OCI-M2 (cell line): Measurements from ENCODE around the gene E4F1.

ENCODE experiments used
- DNase-seq: peaks from one replicate; lab custom pipeline; 2025; ENCODE audit not compliant: unreplicated experiment; lab: John Stamatoyannopoulos, UW

E4F1 gene

DNA sequence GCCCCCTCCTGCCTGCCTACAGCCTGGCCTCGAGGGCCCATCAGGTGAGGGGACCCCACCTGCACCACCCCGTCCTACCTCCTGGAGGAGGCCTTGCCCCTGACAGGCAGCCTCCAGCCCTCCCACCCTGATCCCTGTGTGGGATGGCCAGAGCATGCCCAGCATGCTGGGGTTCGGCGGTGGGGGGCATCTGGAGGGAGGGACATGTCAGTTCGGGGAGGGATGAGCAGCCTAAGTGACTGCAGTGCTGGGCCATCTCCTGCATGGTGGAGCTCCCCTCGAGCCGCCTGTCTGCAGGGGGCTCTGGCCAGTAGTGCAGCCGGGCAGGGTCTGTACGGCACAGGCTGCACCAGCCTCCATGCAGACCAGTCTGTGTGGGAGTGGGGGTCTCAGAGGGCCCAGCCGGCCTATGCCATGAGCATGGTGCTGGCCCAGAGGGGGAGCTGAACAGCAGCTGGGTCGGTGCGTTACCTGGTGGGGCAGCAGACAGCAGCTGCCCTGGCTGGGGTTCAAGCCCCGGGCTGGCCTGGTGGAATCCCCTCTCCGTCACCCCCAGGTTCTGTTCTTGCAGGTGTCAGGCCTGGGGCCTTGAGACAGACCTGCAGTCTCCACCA, 48.6 kb downstream of the E4F1 start:
- no peak for DNase-seq

DNA sequence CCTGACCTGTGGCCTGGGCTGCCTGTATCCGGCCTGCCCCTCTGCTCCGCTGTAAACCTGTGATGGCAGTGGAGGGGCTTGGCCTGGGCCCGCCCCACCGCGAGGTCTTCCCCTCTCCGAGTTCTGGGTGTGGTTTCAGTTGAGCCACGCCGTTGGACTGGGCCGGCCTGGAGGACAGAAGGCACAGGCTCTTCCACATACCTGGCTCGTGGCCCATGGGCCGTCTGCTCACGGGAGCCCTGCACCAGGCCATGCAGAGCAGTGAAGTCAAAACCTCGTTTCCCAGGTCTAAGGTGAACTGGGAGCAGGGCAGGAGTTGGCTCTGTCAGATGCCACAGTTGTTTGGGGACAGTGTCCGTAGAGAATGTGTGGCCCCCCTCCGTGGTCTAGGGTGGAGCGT, 50.1 kb downstream of the E4F1 start:
- no peak for DNase-seq

DNA sequence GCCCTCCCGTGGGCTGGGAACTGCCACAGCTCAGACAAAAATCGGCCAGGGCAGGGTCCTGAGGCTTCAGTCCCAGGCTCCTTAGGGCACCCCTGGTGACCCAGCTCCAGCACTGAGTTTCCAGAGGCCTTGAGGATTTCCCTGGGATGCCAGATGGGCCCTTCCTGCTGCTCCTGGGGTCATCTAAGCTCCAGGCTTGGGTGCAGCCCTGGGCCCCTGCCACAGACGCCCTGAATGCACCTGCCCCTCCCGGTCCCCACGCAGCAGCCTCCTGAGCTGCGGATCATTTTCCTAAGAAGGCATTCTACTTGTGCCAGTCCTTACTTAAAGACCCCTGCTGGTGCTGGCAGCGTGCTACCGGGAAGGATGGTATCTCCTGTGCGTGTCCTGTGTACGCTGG, 50.5 kb downstream of the E4F1 start:
- DNase-seq: no peak

DNA sequence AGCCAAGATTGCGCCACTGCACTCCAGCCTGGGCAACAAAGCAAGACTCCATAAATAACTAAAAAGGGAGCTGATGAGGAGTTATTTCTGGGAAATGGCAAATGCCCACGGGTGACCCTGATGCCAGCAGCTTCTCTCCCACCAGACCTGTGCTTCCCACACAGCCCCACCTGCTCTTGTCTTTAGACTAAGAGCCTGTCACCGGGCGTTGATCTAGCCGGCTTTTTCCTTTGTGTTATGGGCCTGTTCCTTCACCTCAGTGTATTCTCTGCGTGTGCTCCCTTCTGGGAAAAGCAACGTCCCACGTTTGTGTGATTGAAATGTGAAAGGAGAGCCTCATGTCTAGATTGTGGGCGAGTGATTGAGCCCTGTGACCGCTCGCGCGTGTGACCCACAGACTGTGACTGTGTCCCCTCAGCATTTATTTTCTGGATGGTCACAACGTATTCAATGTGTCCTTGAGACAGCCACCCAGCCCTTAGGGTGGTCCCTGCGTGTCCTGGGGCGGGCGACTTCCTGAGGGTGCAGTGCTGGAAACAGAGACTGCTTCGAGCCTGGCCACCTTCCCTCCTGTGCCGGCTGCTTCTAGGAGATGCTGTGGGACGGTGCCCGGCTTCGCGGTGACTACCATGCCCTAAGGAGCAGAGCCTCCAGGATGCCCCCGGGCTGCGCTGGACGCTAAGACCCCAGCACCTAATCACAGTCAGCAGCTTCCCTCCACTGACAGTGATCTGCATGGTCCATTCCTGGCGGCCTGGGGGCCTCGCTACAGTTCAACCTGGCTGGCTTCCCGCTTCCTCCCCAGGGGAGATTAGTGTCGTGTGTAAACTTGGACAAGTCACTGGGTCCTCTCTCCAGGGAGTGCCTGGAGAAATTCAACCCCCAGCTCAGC, 52.3 kb downstream of the E4F1 start:
- DNase-seq: no peak

DNA sequence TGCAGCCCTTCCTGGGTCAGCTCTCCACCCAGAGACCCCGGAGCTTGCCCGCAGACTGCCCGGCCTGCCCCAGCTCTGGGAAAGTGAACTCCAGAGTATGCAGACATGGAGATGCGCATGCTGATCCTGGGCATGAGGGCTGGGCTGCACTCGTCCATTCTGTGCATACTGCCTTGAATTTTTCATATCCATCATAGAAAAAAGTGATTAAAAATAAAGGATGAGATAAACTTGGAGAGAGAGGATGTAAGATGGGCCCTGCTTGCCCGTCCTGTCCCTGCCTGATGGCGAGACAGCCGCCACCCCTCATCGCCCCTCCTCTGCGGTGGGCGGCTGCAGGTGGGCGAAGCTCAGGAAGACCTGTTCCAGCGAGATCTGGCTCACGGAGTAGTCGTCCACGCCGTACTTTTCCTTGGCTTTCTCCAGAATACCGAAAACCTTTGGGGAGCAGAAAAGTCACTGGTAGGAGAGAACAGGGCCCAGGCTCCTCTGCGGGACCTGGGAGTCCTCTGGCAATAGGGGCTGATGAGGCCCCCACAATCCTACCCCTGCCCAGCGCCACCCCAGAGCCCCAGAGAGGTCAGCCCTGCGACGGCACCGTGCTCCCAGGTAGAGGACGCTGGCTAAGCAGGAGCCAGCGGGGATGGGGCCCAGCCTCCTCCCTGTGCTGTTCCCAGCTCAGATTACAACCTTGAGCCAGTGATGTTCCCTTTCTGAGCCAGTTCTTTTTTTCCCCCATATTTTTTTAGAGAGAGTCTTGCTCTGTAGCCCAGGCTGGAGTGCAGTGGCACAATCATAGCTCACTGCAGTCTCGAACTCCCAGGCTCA, 53.2 kb downstream of the E4F1 start:
- no peak for DNase-seq

DNA sequence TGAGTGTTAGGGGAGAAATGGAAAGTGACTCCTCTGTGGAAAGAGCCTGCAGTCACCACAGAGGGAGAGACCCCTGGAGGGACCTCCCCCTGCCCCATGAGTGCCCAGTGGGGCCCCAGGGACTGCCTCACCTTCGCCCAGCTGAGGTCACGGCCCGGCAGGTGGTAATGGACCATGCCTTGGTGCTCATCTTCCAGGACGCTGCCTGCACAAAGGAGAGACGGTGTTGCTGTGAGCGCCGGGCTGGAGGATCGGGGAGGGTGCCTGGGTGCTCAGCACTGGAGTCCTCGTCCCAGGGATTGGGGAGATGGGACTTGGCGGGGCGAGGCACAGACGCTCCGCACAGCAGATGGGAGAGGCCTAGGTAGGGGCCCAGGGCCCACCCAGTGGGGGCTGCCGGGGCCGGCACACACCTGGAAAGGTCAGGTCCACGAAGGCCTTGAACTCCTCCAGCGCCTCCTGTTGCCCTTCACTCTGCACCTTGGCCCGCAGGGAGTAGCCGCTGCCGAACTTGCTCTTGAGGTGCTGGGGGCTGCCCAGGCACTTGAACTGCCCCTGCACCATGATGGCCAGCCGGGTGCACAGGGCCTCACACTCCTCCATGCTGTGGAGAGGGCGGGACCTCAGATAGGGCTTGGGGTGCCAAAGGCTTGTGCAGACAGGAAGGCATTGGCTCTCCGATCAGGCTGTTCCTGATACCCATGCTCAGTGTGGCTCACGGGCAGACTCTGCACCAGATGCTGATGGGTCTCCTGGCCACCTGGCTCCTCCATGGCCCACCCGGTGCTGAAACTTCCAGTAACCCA, 54.3 kb downstream of the E4F1 start:
- no peak for DNase-seq

DNA sequence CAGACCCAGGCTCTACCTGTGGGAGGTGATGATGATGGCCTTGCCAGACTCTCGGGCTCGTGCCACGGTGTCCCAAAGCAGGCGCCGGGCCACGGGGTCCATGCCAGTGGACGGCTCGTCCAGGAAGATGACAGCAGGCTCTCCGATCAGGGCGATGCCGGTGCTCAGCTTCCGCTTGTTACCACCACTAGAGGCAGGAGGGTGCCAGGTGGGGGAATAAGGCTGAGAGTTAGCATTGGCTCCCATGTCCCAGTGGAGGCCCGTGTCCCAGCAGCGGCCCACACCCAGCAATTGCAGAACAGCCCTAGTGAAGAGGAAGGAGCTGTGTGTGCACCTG, 54.8 kb downstream of the E4F1 start:
- no peak for DNase-seq

DNA sequence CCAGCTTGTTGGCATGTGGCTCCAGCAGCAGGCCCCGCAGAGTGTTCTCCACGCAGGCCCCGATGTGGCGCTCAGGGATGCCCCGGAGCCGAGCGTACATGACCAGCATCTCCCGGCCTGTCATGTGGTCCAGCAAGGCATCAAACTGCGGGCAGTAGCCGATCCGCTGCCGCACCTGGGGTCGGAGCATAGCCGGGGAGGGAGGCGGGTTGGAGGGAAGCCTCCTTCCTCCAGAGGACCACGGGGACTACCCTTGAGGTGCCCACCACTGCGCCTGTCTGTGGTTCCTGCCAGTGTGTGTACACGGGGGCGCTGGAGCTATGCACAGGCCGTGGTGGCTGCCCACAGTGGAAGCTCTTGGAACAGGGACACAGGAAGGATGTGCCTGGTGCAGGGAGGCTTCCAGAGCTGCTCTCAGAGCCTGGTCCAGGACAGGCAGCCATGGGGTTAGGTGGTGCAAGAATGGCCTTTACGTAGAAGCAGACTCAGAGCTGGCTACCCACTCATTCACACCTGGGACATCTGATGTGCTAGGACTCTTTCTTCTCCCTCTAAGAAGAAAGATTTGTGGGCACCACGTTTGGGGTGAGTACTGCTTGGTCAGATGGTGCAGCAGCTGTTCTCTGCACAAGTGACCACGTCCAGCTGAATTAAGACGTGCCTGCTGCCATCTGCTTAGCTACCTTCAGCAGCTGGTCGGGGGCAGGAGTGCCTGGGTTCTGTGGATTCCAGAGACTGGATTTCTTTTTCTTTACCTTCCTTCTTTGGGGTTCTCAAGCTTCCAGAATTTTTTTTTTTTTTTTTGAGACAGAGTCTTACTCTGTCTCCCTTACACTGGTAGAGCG, 55.8 kb downstream of the E4F1 start:
- DNase-seq: no peak

DNA sequence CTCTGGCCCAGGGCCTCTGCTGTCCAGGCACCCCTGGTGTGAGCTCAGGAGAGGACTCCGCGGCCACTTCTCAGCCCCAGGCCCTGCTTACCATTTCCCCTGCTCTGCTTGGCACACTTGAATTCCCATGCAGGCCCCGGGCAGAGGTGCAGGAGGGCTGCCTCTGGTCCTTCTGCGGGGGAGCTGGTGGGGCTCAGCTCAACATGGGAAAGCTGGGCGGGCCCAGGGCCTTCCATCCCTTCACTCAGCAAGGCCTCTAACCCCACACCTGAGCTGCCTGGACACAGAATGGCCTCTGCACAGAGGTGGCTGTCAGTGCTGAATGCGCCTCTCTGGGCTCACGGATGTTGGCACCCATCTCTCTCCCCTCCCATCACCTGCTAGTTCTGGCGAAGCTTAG, 57.1 kb downstream of the E4F1 start:
- DNase-seq: no peak

DNA sequence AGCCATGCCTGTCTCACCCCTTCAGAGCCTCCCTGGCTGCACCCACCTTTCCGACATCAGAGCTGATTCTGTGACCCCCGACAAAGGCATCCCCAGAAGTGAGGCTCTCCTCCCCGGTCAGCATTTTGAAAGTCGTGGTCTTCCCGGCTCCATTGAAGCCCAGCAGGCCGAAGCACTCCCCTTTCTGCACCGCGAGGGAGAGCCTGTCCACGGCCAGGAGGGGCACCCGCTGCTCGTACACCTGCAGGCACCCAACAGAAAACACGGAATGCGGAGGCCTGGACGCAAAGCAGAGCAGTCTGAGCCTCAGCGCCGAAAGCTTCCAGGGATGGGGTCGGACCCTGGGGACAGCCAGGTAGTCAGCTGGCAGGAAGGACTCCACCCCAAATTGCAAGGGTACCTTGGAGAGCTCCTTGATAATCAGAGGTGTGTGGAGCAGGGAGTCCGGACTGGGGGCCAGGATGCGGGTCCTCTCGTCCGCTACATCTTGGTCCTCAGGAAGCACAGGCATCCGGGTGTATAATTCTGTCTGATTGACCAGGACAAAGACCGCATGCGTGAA, 57.7 kb downstream of the E4F1 start:
- no peak for DNase-seq

DNA sequence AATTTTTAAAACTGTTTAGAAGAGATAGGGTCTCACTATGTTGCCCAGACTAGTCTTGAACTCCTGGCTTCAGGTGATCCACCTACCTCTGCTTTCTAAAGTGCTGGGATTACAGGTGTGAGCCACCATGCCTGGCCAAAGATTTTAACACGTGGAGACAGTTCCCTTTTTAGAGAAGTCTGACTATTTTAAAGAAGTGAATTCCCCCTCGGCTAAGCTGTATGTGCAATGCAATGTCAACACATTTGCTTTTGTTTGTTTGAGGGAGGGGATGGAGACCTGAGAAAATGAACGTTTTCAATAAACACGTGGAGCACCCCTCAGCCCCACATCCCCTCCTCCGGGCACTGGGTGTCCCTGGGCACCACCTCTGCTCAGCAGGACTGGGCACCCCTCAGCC, 58.9 kb downstream of the E4F1 start:
- no peak for DNase-seq

DNA sequence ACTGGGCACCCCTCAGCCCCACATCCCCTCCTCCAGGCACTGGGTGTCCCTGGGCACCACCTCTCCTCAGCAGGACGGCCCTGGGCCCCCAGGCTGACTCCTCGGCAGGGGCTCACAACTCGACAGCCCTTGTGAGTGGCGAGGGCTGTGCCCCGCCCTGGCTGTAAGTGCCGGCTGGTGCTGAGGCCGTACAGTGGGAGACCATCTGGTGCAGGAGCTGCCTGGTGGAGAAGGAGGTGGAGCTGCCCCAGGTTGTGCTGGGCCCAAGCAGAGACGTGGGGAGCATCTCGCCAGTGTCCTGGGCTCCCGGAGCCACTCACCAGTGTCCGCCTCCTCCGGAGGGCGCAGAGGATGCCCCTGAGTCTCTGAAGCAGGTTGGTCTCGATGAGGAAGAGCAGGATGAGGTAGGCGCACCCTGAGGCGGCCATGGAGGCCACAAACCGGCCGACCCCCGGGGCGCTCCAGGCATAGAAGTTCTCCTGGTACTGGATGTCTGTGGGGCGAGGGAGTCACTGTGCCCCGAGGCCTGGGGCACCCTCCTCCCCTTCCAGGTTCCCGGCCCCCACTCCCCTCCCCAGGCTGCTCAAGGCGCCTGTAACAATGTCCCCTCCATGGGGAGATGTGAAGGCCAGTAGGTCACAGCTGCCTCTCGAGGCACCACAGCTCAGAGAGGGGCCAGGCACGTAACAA, 59.6 kb downstream of the E4F1 start:
- no peak for DNase-seq

DNA sequence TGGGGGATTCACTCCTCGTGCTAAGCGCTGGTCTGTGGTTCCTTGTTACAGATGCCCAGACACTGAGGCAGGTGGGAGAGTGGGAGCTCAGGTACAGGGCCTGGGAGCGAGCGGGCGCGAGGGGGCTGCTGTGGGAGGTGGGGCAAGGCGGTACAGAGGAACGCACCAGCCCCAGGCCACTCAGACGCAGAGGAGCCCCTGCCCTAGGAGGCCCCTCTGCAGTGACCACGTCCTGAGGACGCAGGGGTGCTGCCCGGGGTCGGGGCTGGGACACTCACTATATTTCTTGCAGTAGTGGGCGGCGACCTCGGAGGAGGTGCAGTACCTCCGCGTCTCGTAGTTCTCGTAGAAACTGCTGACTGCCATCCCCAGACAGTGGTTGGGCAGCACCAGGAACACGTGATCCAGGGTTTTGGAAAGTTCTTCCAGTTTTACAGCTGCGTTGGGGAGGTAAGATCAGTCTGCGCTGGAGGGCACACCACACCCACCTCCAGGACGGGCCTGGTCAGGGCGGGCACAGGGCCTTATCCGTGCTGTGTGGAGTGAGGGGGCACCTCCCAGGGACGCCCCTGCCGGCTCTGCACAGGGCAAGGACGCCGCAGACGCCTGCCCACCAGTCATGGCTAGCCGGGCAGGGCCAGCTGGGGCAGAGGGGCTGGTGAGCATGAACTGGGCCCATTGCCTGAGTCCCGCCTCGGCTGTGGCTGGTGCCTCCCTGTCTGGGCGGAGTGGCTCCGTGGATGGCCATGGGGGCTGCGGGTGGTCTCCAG, 60.8 kb downstream of the E4F1 start:
- no peak for DNase-seq

DNA sequence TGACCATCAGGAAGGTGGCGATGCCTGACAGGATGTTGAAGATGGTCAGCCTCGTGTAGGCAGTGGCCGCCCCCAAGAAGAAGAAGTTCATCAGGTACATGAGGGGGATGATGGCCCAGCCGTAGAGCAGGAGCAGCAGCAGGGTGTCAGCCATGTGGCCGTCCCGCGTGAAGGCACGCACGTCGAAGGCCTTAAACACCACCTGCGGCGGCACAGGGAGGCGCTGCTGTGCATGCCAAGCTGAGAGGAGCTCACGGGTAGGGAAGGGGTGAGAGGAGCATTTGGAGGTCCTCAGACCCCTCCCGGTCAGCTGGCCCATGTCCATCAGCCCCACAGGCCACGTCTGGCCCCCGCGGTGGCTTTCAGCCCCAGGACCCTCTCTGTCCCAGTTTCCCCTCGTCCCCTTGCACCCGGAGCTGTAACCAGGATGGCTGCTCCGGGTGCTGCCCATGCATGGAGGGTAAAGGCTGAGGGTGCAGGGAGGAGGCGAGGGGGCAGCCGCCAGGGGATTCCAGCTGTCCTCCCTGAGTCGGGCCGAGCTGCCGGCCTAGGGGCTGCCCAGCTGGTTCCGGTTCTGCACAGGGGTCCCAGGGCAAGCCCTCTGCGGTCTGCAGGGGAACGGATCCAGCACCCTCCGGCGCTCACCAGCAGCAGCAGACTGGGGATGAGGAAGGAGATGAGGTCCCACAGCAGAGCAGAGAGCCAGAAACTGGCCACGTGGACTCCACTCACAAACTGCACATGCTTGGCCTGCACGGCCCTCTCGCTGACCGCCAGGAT, 61.6 kb downstream of the E4F1 start:
- no peak for DNase-seq
